Osteocyte (in vitro differentiated cells): ENCODE results near the gene MEGF11. TPM values are rescaled to one million over a fixed set of nuclear protein-coding genes. Genes with fewer than 3 reads are reported as not detected.
"Not testable (repeated sequence)": the region's sequence is repeated elsewhere in the genome, so short reads cannot be mapped to it uniquely, and the experiment has no call there.

Experiments
- DNase-seq: peaks from one replicate; pipeline ENCODE4 v3.0.0; 2021; ENCODE audit warnings: mixed read lengths; ENCODE audit not compliant: unreplicated experiment; ENCODE audit errors: extremely low spot score
- H3K27ac Mint-ChIP-seq: one replicate; pipeline ENCODE4 v1.8.0; 2021; ENCODE audit warnings: mild to moderate bottlenecking, mixed read lengths; ENCODE audit not compliant: unreplicated experiment
- H3K27me3 Mint-ChIP-seq: one replicate; pipeline ENCODE4 v1.8.0; 2021; ENCODE audit warnings: mixed read lengths; ENCODE audit not compliant: unreplicated experiment
- H3K36me3 Mint-ChIP-seq: one replicate; pipeline ENCODE4 v1.8.0; 2021; ENCODE audit warnings: mixed read lengths; ENCODE audit not compliant: unreplicated experiment
- H3K4me1 Mint-ChIP-seq: one replicate; pipeline ENCODE4 v1.8.0; 2021; ENCODE audit warnings: mixed read lengths; ENCODE audit not compliant: unreplicated experiment
- H3K4me3 Mint-ChIP-seq: one replicate; pipeline ENCODE4 v1.8.0; 2021; ENCODE audit warnings: mild to moderate bottlenecking, moderate library complexity, mixed read lengths; ENCODE audit not compliant: unreplicated experiment
- H3K9me3 Mint-ChIP-seq: one replicate; pipeline ENCODE4 v1.8.0; 2021; ENCODE audit warnings: mixed read lengths; ENCODE audit not compliant: unreplicated experiment
- total RNA-seq: library from RNA; stranded (reverse); gene quantifications from 2 replicates; pipeline ENCODE4 v1.2.1, GENCODE V29; 2021
- TF ChIP-seq, protein P1 (sequence below): fragments of 200-600 bp; sonication (generic); IDR thresholded peaks from 2 replicates; pipeline ENCODE4 v1.5.0; 2021; ENCODE audit warnings: antibody characterized with exemption, mild to moderate bottlenecking, moderate library complexity

The MEGF11 gene
- total RNA-seq, 1 donor from 2014 or later, result not detected

DNA sequence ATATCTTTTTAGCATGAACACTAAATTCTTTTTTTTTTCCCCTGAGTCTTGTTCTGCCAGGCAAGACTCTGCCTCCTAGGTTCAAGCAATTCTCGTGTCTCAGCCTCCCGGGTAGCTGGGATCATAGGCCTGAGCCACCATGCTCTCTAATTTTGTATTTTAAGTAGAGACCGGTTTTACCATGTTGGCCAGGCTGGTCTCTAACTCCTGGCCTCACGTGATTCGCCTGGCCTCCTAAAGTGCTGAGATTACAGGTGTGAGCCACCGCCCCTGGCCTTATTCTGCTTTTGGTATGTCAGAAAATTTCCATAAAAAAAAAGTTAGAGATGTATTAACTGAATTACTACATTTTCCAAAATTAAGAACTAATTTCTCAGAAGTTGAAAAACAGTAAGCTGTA is 370.0 kb downstream of the MEGF11 start:
- Mint-ChIP-seq H3K27ac (no peak overlapping the region), H3K4me1 (peaks cover 4% of the 10 kb centered on the region), H3K9me3 (no peaks in the 10 kb centered on the region), H3K36me3 (peaks cover 61% of the 10 kb centered on the region), H3K27me3 (no peaks in the 10 kb centered on the region), H3K4me3 (no peak overlapping the region)
- DNase-seq, result no peak
- TF ChIP-seq, protein P1, sequence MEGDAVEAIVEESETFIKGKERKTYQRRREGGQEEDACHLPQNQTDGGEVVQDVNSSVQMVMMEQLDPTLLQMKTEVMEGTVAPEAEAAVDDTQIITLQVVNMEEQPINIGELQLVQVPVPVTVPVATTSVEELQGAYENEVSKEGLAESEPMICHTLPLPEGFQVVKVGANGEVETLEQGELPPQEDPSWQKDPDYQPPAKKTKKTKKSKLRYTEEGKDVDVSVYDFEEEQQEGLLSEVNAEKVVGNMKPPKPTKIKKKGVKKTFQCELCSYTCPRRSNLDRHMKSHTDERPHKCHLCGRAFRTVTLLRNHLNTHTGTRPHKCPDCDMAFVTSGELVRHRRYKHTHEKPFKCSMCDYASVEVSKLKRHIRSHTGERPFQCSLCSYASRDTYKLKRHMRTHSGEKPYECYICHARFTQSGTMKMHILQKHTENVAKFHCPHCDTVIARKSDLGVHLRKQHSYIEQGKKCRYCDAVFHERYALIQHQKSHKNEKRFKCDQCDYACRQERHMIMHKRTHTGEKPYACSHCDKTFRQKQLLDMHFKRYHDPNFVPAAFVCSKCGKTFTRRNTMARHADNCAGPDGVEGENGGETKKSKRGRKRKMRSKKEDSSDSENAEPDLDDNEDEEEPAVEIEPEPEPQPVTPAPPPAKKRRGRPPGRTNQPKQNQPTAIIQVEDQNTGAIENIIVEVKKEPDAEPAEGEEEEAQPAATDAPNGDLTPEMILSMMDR, result no peak

DNA sequence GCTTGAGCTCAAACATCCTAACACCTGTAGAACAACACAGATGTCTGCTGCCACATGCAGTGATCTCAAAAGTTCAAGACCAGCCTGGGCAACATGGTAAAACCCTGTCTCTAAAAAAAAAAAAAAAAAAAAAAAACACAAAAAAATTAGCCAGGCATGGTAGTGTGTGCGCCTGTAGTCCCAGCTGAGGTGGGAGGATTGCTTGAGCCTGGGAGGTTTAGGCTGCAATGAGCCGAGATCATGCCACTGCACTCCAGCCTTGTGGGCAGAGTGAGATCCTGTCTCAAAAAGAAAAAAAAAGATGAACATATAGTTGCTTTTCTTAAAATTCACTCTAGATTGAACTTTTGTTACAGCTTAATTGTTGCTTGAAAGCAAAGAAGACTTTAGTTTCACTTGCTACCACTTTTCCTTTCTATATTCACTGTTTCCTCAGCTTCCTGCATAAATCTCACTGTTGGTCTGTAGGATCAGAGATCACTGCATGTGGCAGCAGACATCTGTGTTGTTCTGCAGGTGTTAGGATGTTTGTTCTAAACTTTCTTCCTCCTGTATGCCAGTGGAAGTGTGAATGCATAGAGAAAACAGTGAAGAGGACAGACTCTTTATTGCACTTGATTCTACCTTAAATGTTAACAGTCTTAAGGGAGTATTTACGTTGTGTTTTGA is 371.6 kb downstream of the MEGF11 start:
- H3K9me3 Mint-ChIP-seq, result no peaks in the 10 kb centered on the region
- H3K27me3 Mint-ChIP-seq, result no peaks in the 10 kb centered on the region
- no peak overlapping the region for H3K4me3 Mint-ChIP-seq
- H3K36me3 Mint-ChIP-seq, result peaks cover 56% of the 10 kb centered on the region
- TF ChIP-seq, protein P1, result no peak
- DNase-seq, result no peak
- peaks cover 6% of the 10 kb centered on the region for H3K4me1 Mint-ChIP-seq
- no peak overlapping the region for H3K27ac Mint-ChIP-seq

DNA sequence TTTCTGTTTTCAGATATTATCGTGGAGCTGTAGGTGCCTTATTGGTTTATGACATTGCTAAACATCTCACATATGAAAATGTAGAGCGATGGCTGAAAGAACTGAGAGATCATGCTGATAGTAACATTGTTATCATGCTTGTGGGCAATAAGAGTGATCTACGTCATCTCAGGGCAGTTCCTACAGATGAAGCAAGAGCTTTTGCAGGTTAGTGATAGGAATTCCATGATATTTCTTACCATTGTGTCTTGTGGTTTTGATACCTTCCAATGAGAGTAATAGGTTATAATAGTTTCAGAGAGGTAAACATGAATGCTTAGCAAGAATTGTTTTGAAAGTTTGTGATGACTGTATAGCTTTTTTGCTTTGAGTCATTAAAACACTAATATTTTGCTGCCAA is 375.8 kb downstream of the MEGF11 start:
- Mint-ChIP-seq H3K27me3 (no peaks in the 10 kb centered on the region), H3K27ac (no peak overlapping the region), H3K4me1 (peaks cover 22% of the 10 kb centered on the region), H3K36me3 (peaks cover 35% of the 10 kb centered on the region), H3K4me3 (no peak overlapping the region), H3K9me3 (no peaks in the 10 kb centered on the region)
- TF ChIP-seq, protein P1, result no peak
- DNase-seq, result no peak

DNA sequence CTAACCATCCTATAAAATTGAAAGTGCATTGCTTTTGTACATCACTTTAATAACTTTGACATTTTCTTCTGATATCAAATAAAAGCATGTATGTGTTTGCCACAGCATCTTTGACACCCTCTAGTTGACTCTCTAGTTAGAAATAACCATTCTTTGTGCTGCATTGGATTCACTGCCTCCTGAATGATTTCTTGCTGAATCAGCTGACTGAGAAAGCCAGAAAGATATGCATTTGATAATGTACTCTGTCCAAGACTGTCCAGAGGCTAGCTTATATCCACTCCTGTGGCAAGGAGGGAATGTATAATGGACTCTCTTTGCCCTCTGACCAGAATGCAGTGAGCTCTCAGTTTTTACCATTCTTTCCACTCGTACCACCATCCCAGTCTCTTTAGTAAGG is 378.1 kb downstream of the MEGF11 start:
- H3K27ac Mint-ChIP-seq, result no peak overlapping the region
- H3K36me3 Mint-ChIP-seq, result peaks cover 26% of the 10 kb centered on the region
- H3K4me1 Mint-ChIP-seq, result peaks cover 29% of the 10 kb centered on the region
- no peaks in the 10 kb centered on the region for H3K27me3 Mint-ChIP-seq
- H3K9me3 Mint-ChIP-seq, result no peaks in the 10 kb centered on the region
- no peak overlapping the region for H3K4me3 Mint-ChIP-seq
- TF ChIP-seq, protein P1, result no peak
- no peak for DNase-seq

DNA sequence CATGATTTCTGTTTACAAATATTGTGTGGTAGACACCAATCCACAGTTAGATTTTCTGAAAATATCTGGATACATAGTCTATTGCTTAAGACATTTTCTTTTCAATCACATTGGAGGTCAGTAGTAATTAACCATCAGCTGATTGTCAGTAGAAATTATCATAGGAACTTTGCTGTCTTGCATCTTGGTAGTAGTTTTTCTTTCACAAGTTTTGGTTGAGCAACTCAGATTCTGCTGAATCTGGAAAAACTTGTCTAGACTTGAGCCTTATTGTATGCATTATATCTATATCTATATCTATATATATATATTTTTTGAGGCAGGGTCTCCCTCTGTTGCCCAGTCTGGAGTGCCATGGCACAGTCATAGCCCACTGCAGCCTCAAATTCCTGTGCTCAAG is 380.3 kb downstream of the MEGF11 start:
- Mint-ChIP-seq H3K9me3 (no peaks in the 10 kb centered on the region), H3K27me3 (no peaks in the 10 kb centered on the region), H3K4me3 (no peak overlapping the region), H3K4me1 (peaks cover 33% of the 10 kb centered on the region), H3K27ac (peak overlapping the region; percentile 23), H3K36me3 (peaks cover 18% of the 10 kb centered on the region)
- TF ChIP-seq, protein P1, result no peak
- DNase-seq, result no peak

DNA sequence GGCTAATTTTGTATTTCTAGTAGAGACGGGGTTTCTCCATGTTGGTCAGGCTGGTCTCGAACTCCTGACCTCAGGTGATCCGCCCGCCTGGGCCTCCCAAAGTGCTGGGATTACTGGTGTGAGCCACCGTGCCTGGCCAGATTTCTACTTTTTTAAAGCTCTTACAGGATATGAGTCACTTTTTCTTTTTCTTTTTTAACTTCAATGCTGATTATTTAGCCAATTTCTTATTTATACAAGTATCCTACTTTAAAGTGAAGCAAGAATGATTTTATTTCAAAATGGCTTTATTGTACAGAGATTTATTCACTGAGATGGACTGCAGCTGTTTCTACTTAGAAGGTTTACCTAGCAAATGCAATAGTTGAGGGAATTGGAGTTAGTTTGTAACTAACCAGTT is 381.0 kb downstream of the MEGF11 start:
- Mint-ChIP-seq H3K36me3 (peaks cover 12% of the 10 kb centered on the region), H3K4me3 (peak overlapping the region; percentile 20), H3K4me1 (peaks cover 33% of the 10 kb centered on the region), H3K27ac (peak overlapping the region; percentile 39)
- H3K9me3 Mint-ChIP-seq, DNase-seq, H3K27me3 Mint-ChIP-seq: not testable (repeated sequence)

DNA sequence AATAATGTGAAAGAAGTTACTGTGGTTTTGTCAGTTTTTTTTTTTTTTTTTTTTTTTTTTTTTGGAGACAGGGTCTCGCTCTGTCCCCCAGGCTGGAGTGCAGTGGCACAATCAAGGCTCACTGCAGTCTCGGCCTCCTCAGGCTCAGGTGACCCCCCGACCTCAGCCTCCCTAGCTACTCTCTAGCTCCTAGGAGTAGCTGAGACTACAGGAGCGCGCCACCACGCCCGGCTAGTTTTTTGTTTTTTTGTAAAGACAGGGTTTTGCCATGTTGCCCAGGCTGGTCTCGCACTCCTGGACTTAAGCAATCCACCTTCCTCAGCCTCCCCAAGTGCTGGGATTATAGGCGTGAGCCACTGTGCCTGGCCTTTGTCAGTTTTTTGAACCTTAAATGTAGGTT is 381.7 kb downstream of the MEGF11 start:
- H3K27me3 Mint-ChIP-seq, H3K27ac Mint-ChIP-seq, H3K9me3 Mint-ChIP-seq, DNase-seq, H3K36me3 Mint-ChIP-seq: not testable (repeated sequence)
- Mint-ChIP-seq H3K4me3 (peak overlapping the region; percentile 98), H3K4me1 (peaks cover 31% of the 10 kb centered on the region)
